DMS114 treated with DMSO at 0.1 percent for 48 hours (cell line): ENCODE measurements around the gene SYNPO2L.
"Not testable (repeated sequence)": the region's sequence is repeated elsewhere in the genome, so short reads cannot be mapped to it uniquely, and the experiment has no call there.

Experiments used
- DNase-seq: peaks from one replicate; lab custom pipeline; 2025; ENCODE audit not compliant: unreplicated experiment; lab: John Stamatoyannopoulos, UW

Gene SYNPO2L

GRCh38 chr10:73625004-73625883, 30.6 kb downstream of the SYNPO2L start:
- peak; percentile 40 for DNase-seq

GRCh38 chr10:73623056-73623455, 32.8 kb downstream of the SYNPO2L start:
- no peak for DNase-seq

GRCh38 chr10:73620974-73621373, 34.9 kb downstream of the SYNPO2L start:
- not testable (repeated sequence) for DNase-seq

GRCh38 chr10:73617143-73617542, 38.7 kb downstream of the SYNPO2L start:
- DNase-seq, result not testable (repeated sequence)

GRCh38 chr10:73614720-73615119, 41.1 kb downstream of the SYNPO2L start:
- DNase-seq, result no peak

- DNase-seq, result no peak
Measured at GRCh38 chr10:73609116-73609515, 46.7 kb downstream of the SYNPO2L start.

GRCh38 chr10:73601486-73601921, 54.3 kb downstream of the SYNPO2L start:
- DNase-seq, result no peak

GRCh38 chr10:73597346-73597745, 58.5 kb downstream of the SYNPO2L start:
- no peak for DNase-seq
